K562 (cell line): ENCODE data around the gene GALNS. TPM values are rescaled to one million over a fixed set of nuclear protein-coding genes. Genes with fewer than 3 reads are reported as not detected.
A peak's percentile ranks its signal among the peaks of the same experiment; 100 is the strongest.

Experiments
- DLX4 ChIP-seq: fragments of 250-450 bp; sonication (Bioruptor Pico); IDR thresholded peaks from 2 replicates; pipeline ENCODE4 v1.6.1; 2021; ENCODE audit warnings: mild to moderate bottlenecking
- ELK1 ChIP-seq: sonication (generic); formaldehyde crosslinking; IDR thresholded peaks from 2 replicates; pipeline ENCODE4 v1.8.1; 2022; ENCODE audit warnings: missing genetic modification reagents
- FOXM1 ChIP-seq, 2 experiments: fragments of 450-650 bp in 1 of 2; sonication (generic) in 1 of 2; formaldehyde crosslinking in 1 of 2; IDR thresholded peaks; 2 replicates each; pipeline versions ENCODE4 v1.6.1 to v1.9.0; 2017 to 2022; ENCODE audit warnings: low read depth in 2 of 2, mild to moderate bottlenecking in 2 of 2, missing genetic modification reagents in 1 of 2, moderate library complexity in 1 of 2
- JUNB ChIP-seq: fragments of 450-650 bp; formaldehyde crosslinking; conservative IDR thresholded peaks from 2 replicates; pipeline ENCODE4 v1.4.0; 2020; ENCODE audit warnings: mild to moderate bottlenecking
- MXD1 ChIP-seq: fragments of 250-450 bp; sonication (Bioruptor Pico); IDR thresholded peaks from 2 replicates; pipeline ENCODE4 v1.8.0; 2021; ENCODE audit warnings: borderline replicate concordance, mild to moderate bottlenecking, moderate library complexity; ENCODE audit not compliant: poor library complexity, severe bottlenecking
- PML ChIP-seq: IDR thresholded peaks from 2 replicates; pipeline ENCODE4 v1.6.1; 2012; ENCODE audit warnings: low read length, inconsistent platforms
- POLR3G ChIP-seq: IDR thresholded peaks from 2 replicates; pipeline ENCODE4 v1.6.1; 2011; ENCODE audit not compliant: insufficient read length, insufficient replicate concordance; ENCODE audit errors: extremely low read depth
- RCOR1 ChIP-seq, 2 experiments: IDR thresholded peaks; 2 replicates each; pipeline ENCODE4 v1.6.1; 2012; ENCODE audit warnings: low read depth in 2 of 2, low read length in 2 of 2, borderline replicate concordance in 1 of 2, improper control_type of control experiment in 1 of 2
- RERE ChIP-seq: sonication (generic); formaldehyde crosslinking; IDR thresholded peaks from 2 replicates; pipeline ENCODE4 v1.8.0; 2023; ENCODE audit warnings: missing genetic modification reagents, mild to moderate bottlenecking, borderline replicate concordance
- ZC3H4 ChIP-seq: sonication (generic); formaldehyde crosslinking; IDR thresholded peaks from 2 replicates; pipeline ENCODE4 v1.9.0; 2021; ENCODE audit warnings: missing genetic modification reagents, borderline replicate concordance
- ZNF280A ChIP-seq: fragments of 450-650 bp; IDR thresholded peaks from 2 replicates; pipeline ENCODE4 v1.6.1; 2018; ENCODE audit warnings: mild to moderate bottlenecking, low read depth; ENCODE audit not compliant: partially characterized antibody
- ZNF398 ChIP-seq: fragments of 250-450 bp; sonication (Bioruptor Pico); IDR thresholded peaks from 2 replicates; pipeline ENCODE4 v1.8.0; 2021; ENCODE audit warnings: moderate library complexity, mild to moderate bottlenecking, inconsistent platforms
- polyA plus RNA-seq, 8 experiments: library from polyadenylated mRNA; depleted of rRNA in 4 of 8; stranded (reverse) in 5 of 8; unstranded in 3 of 8; fragments of >200 nt; fragmentation: Nextera tagmentation in 2 of 8; fragmentation: Illumina TruSeq in 1 of 8; extraction: Ambion mirVana in 2 of 8; extraction: Trizol in 1 of 8; gene quantifications; 2 replicates each; pipeline versions ENCODE4 v1.2.1 to v1.2.3, GENCODE V29; 2011 to 2014; ENCODE audit warnings: inconsistent platforms in 1 of 8, missing spikeins in 1 of 8
- total RNA-seq, 7 experiments: library from RNA; depleted of rRNA in 6 of 7; stranded (reverse); fragments of >200 nt in 6 of 7; fragmentation: Illumina TruSeq in 2 of 7; extraction: Trizol in 2 of 7; gene quantifications; 2 replicates each; pipeline versions ENCODE4 v1.2.1 to v1.2.3, GENCODE V29; 2011 to 2021; ENCODE audit warnings: low replicate concordance in 1 of 7

GALNS gene
- total and polyA plus RNA-seq, 9 of the 15 experiments (the other 6 are each of a cell fraction or from before 2014, with no cell fraction given) = 0.38 to 13.2 (median 4.3) TPM

GRCh38 chr16:88770461-88771293 lies 86.1 kb downstream of the GALNS start (continued):
- TF ChIP-seq ELK1 (CRISPR knock-in tag) (no peak), PML (no peak; the same call in 1 of the 2 replicates), RCOR1 (IDR thresholded peaks at IDR 0.05; ENCODE audit: borderline replicate concordance in 1 of 2, low read depth in 2 of 2, low read length in 2 of 2) (peak; percentile 47 to 88; a peak in 3 of 4 replicates), MXD1 (CRISPR knock-in tag) (no peak), POLR3G (no peak), FOXM1 (IDR thresholded peaks at IDR 0.05; ENCODE audit: low read depth) (no peak; the same call in 1 of the 2 replicates), FOXM1 (CRISPR knock-in tag; IDR thresholded peaks at IDR 0.05; ENCODE audit: low read depth) (no peak), ZNF398 (CRISPR knock-in tag) (no peak), ZC3H4 (CRISPR knock-in tag) (peak; percentile 84), JUNB (CRISPR knock-in tag) (no peak), DLX4 (CRISPR knock-in tag) (no peak), ZNF280A (no peak), RERE (CRISPR knock-in tag) (no peak)
